WI38 (cell line): Measurements from ENCODE around the gene MBOAT2.

Source experiments
- H3K4me3 ChIP-seq: 2 replicates; pipeline ENCODE4 v1.5.1; 2011; ENCODE audit warnings: low read depth, mild to moderate bottlenecking, control low read depth, low read length
- TF ChIP-seq, protein P1 (sequence below): IDR thresholded peaks from 2 replicates; pipeline ENCODE4 v1.5.1; 2012; ENCODE audit warnings: low read depth, mild to moderate bottlenecking, control low read depth, low read length

The MBOAT2 gene

DNA sequence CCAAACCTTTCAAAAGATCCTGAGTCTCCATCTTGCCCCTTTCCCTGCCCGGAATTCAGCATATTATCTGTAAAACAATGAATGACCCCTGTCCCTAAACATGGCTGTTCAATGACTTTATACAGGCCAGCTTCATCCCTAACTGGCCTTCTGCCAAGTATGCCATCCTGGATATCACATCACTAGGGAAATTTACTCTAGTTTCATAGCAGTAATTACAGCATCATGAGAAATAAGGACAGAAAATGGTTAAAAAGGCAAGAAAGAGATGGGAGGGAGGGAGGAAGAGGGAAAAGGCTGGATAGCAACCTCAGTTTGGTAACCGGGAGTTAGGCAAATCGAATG lies 4.4 kb downstream of the MBOAT2 start:
- TF ChIP-seq, protein P1, sequence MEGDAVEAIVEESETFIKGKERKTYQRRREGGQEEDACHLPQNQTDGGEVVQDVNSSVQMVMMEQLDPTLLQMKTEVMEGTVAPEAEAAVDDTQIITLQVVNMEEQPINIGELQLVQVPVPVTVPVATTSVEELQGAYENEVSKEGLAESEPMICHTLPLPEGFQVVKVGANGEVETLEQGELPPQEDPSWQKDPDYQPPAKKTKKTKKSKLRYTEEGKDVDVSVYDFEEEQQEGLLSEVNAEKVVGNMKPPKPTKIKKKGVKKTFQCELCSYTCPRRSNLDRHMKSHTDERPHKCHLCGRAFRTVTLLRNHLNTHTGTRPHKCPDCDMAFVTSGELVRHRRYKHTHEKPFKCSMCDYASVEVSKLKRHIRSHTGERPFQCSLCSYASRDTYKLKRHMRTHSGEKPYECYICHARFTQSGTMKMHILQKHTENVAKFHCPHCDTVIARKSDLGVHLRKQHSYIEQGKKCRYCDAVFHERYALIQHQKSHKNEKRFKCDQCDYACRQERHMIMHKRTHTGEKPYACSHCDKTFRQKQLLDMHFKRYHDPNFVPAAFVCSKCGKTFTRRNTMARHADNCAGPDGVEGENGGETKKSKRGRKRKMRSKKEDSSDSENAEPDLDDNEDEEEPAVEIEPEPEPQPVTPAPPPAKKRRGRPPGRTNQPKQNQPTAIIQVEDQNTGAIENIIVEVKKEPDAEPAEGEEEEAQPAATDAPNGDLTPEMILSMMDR: no peak
- H3K4me3 ChIP-seq: no peak overlapping the region

DNA sequence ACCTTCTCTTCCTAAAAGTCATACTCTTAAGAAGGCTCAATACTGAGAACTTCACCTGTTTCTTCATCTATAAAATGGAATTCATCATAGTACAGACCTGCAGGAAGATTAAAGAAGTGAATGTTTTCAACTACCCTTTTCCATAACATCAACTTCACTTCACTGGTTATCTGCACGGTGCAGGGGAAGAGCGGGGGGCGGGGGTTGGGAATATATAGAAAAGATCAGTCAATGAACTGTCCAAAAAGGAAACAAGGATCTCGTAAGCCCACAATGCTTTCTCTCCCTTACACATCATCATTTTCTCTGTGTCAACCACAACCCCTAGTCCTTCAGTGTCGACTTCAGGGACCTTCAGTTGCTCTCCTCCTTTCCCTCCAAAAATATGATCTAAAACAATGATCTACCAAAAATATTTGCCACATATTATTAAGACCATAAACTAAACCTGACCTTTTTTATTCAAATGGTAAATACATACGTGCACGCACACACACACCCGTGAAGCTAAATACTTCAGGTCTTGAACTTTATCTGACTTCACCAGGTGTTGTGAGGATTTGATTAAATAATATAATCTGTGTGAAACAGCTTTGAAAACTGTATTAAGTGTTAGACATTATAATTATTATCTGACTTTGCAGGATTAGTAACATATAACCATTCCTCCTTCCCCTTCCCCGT lies 4.9 kb downstream of the MBOAT2 start:
- TF ChIP-seq, protein P1: no peak
- no peak overlapping the region for H3K4me3 ChIP-seq

DNA sequence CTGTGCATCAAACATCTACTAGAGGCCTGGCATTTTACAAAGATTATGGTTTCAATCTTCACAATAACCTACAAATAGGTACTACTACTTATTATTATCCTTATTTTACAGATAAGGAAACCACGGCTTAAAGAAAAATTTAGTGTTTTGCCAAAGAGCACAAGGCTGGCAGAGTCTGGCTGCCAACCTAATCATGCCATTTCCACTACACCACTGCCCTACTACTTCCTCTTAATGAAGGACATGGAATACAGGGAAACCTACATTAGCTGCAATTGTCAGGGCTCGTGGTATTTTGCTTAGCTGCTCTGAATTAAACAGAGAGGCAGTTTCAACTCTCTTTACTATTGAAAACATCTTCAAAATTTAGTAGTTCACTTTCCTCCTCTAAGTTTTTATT lies 5.9 kb downstream of the MBOAT2 start:
- no peak overlapping the region for H3K4me3 ChIP-seq
- TF ChIP-seq, protein P1: no peak

DNA sequence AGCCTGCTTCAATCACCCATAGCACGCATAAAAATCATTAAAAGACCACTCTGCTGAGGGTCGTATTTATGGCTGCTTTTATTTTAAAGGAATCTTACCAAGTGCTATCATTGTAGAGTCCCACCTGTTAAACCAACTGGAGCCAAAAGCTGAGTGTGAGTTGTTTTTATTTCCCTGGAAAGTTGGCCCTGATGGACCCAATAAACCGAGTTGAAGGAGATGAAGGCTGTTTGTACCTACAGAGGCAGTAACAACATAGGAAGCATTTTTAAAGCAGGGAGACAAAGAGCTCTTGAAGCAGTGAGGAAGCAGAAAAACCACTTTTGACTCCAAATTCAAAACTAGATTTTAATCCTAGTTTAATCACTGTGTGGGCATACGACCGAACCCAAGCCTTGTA lies 6.4 kb downstream of the MBOAT2 start:
- TF ChIP-seq, protein P1: no peak
- H3K4me3 ChIP-seq: no peak overlapping the region

DNA sequence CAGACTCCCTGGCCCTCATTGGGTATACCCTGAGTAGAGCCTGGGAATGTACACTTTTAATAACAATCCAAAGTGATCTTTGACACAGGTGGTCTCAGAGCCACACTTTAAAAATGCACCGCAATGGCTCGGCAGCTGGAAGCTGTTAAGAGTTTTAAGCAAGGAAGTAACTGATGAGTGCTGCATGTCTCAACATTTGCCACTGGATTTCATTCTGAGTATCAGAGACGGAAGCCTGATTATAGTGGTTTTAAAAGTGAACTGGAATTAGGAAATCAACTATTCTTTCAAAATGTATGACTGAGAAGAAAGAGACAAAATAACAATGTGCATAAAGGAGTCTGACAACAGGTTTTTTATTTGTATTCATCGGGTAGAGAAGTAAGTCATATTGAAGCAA lies 7.5 kb downstream of the MBOAT2 start:
- TF ChIP-seq, protein P1: no peak
- no peak overlapping the region for H3K4me3 ChIP-seq

DNA sequence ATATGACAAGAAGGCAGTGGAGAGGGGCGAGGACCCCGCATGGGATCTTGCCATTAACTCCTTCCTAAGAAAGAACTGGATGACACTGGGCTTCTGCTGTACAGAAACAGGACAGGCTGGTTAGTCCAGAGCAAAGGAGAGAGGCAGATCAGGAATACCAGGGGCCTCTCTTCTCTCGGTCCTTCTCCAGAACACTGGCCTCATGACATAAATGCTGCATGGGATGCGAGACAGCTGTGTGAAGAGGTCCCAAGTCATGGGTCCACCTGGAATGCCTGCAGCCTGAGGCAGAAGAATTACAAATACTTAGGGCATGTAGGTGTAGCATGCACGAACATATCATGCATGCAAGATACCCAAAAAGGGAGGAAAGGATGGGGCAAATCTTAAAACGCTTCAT lies 9.1 kb downstream of the MBOAT2 start:
- no peak overlapping the region for H3K4me3 ChIP-seq
- TF ChIP-seq, protein P1: no peak

DNA sequence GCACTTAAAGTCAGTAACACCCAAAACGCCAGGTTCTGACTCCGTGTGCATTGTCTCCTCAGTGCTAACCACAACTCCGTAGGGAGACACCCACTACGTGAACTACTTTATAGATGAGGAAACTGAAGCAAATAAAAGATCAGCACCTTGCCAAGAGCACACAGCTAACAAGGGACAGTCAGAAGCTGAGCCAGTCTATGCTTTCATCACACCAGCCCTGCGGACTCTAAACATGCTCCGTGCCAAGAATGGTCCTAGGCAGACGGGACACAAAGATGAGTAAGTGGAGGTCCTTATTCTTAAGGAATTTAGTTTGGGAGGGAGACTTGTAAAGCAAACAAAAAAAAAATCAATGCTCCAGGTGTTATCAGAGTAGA lies 9.6 kb downstream of the MBOAT2 start:
- TF ChIP-seq, protein P1: no peak
- H3K4me3 ChIP-seq: no peak overlapping the region
